HepG2 (cell line): ENCODE results near the gene CSMD2. TPM values are rescaled to one million over a fixed set of nuclear protein-coding genes. Genes with fewer than 3 reads are reported as not detected.

Experiments used
- ATAC-seq: fragments of 200-7000 bp; cut with Tn5 transposase; 3 replicates; pipeline ENCODE4 v1.9.1; 2020; ENCODE audit warnings: mild to moderate bottlenecking, moderate library complexity
- BruUV-seq: library from RNA; stranded (reverse); fragments of 400-500 nt; replicated peaks from 2 replicates; lab custom pipeline; 2021; lab: Mats Ljungman, UMichigan
- CTCF ChIA-PET: fragments of 300-600 bp; formaldehyde crosslinking; extraction: SDS; loops from one replicate; lab custom pipeline; 2021; ENCODE audit warnings: low total read pairs, inconsistent platforms, low intra/inter-chr PET ratio; lab: Yijun Ruan, JAX
- POLR2A ChIA-PET: fragments of 350-600 bp; sonication (Branson Sonifier 250); formaldehyde crosslinking; loops from one replicate; lab custom pipeline; 2020; ENCODE audit warnings: antibody characterized with exemption, inconsistent platforms; lab: Yijun Ruan, JAX
- DNase-seq: peaks from one replicate; pipeline ENCODE4 v3.0.0-alpha.2; 2015; ENCODE audit warnings: low spot score
- FAIRE-seq: peaks from 3 replicates; lab custom pipeline; 2011; peaks lifted over from hg19 to GRCh38; lab: Jason Lieb, UNC
- H2AFZ ChIP-seq: one replicate; pipeline ENCODE4 v1.6.1; 2011; ENCODE audit warnings: low read length, inconsistent platforms
- H3K27ac ChIP-seq: fragments of 300-600 bp; 3 replicates; pipeline ENCODE4 v1.8.0; 2011; ENCODE audit warnings: mixed run types, mild to moderate bottlenecking, mixed read lengths, low read length, inconsistent platforms; ENCODE audit not compliant: insufficient read depth; ENCODE audit errors: extremely low read length
- H3K27me3 ChIP-seq, 2 experiments: fragments of 200-600 bp in 1 of 2; 2 replicates in 1 of 2; 3 replicates in 1 of 2; pipeline versions ENCODE4 v1.6.0 to v1.8.0; 2011; ENCODE audit warnings: low read length in 2 of 2, mild to moderate bottlenecking in 2 of 2, moderate library complexity in 2 of 2, inconsistent platforms in 1 of 2; ENCODE audit not compliant: insufficient read depth in 2 of 2, control insufficient read depth in 1 of 2
- H3K36me3 ChIP-seq, 2 experiments: fragments of 200-600 bp in 1 of 2; replicated peaks in 1 of 2; 2 replicates in 1 of 2; 3 replicates in 1 of 2; pipeline versions ENCODE4 v1.5.1 to v1.8.0; 2011; ENCODE audit warnings: low read length in 2 of 2, inconsistent platforms in 1 of 2; ENCODE audit not compliant: insufficient read depth in 2 of 2, control insufficient read depth in 1 of 2
- H3K4me1 ChIP-seq: 2 replicates; pipeline ENCODE4 v1.5.1; 2012; ENCODE audit warnings: low read length, inconsistent platforms; ENCODE audit not compliant: insufficient read depth
- H3K4me2 ChIP-seq: 2 replicates; pipeline ENCODE4 v1.6.0; 2011; ENCODE audit warnings: low read depth, low read length, inconsistent platforms
- H3K4me3 ChIP-seq, 3 experiments: fragments of 200-600 bp in 1 of 3; sonication (generic), shearing (Covaris generic) in 1 of 3; replicated peaks in 1 of 3; 2 replicates each; pipeline ENCODE4 v1.5.1; 2011 to 2016; ENCODE audit warnings: low read length in 3 of 3, inconsistent platforms in 2 of 3, low read depth in 2 of 3, mild to moderate bottlenecking in 2 of 3, control low read depth in 1 of 3, mixed read lengths in 1 of 3; ENCODE audit not compliant: insufficient read depth in 1 of 3
- H3K79me2 ChIP-seq: one replicate; pipeline ENCODE4 v1.6.1; 2011; ENCODE audit warnings: low read length, inconsistent platforms; ENCODE audit not compliant: insufficient read depth
- H3K9ac ChIP-seq: 2 replicates; pipeline ENCODE4 v1.6.0; 2011; ENCODE audit warnings: mild to moderate bottlenecking, low read depth, low read length, inconsistent platforms; ENCODE audit not compliant: insufficient read depth
- H3K9me3 ChIP-seq: 2 replicates; pipeline ENCODE4 v1.5.1; 2012; ENCODE audit warnings: mild to moderate bottlenecking, low read length
- H4K20me1 ChIP-seq: 2 replicates; pipeline ENCODE4 v1.6.0; 2011; ENCODE audit warnings: inconsistent platforms, mild to moderate bottlenecking, low read length, moderate library complexity; ENCODE audit not compliant: insufficient read depth
- HIVEP1 ChIP-seq: sonication (generic); formaldehyde crosslinking; IDR thresholded peaks from 2 replicates; pipeline ENCODE4 v1.4.0; 2020; ENCODE audit warnings: mild to moderate bottlenecking, missing genetic modification reagents
- NCOA5 ChIP-seq: sonication (generic); formaldehyde crosslinking; IDR thresholded peaks from 2 replicates; pipeline ENCODE4 v1.4.0; 2020; ENCODE audit warnings: missing genetic modification reagents
- RFX3 ChIP-seq: IDR thresholded peaks from 2 replicates; pipeline ENCODE4 v1.6.1; 2016; ENCODE audit warnings: missing biosample characterization, missing genetic modification reagents
- SMC3 ChIP-seq: IDR thresholded peaks from 2 replicates; pipeline ENCODE4 v1.6.1; 2011; ENCODE audit warnings: low read length, improper control_type of control experiment
- TEAD2 ChIP-seq: sonication (generic); formaldehyde crosslinking; IDR thresholded peaks from 2 replicates; pipeline ENCODE4 v1.9.0; 2021; ENCODE audit warnings: missing genetic modification reagents
- ZBTB21 ChIP-seq: sonication (generic); formaldehyde crosslinking; IDR thresholded peaks from 2 replicates; pipeline ENCODE4 v1.4.0; 2020; ENCODE audit warnings: missing genetic modification reagents
- ZNF484 ChIP-seq: sonication (generic); formaldehyde crosslinking; IDR thresholded peaks from 2 replicates; pipeline ENCODE4 v1.5.1; 2020; ENCODE audit warnings: mild to moderate bottlenecking, low read depth, missing genetic modification reagents, borderline replicate concordance
- ZNF672 ChIP-seq: sonication (generic); formaldehyde crosslinking; IDR thresholded peaks from 2 replicates; pipeline ENCODE4 v1.8.1; 2022; ENCODE audit warnings: missing genetic modification reagents
- whole genome bisulfite sequencing: methylation state at CpG from one replicate; pipeline ENCODE4 v1.1.6; 2017; ENCODE audit warnings: low lambda C conversion rate; 5-methylcytosine and 5-hydroxymethylcytosine counted together
- in situ Hi-C: cut with HindIII; loops from 2 replicates; pipeline ENCODE4 v1.10.0; 2017; ENCODE audit warnings: low pct_unique_long_range_greater_than_20kb; ENCODE audit not compliant: extremely low pct_ligation_motif_present
- intact Hi-C: fragments of 100-400 bp; cut with micrococcal nuclease; formaldehyde crosslinking; loops from one replicate; pipeline ENCODE4 v1.10.0; 2022; ENCODE audit not compliant: unreplicated experiment
- polyA plus RNA-seq, 8 experiments: library from polyadenylated mRNA; depleted of rRNA in 3 of 8; stranded (reverse) in 7 of 8; unstranded in 1 of 8; fragments of >200 nt; fragmentation: Illumina TruSeq in 4 of 8; extraction: Trizol in 4 of 8; gene quantifications; 2 replicates each; pipeline versions ENCODE4 v1.2.1 to v1.2.3, GENCODE V29; 2011 to 2016; ENCODE audit warnings: low read depth in 4 of 8, missing spikeins in 1 of 8, mixed read lengths in 1 of 8; ENCODE audit not compliant: insufficient read depth in 1 of 8
- total RNA-seq, 5 experiments: library from RNA; depleted of rRNA; stranded (reverse); fragments of >200 nt; fragmentation: Illumina TruSeq; extraction: Trizol; gene quantifications; 2 replicates each; pipeline ENCODE4 v1.2.3, GENCODE V29; 2016; ENCODE audit warnings: low read depth in 1 of 5
- TF ChIP-seq, protein P1 (sequence below): sonication (generic); formaldehyde crosslinking; IDR thresholded peaks from 2 replicates; pipeline ENCODE4 v1.4.0; 2020; ENCODE audit warnings: missing genetic modification reagents

CSMD2 gene
- total and polyA plus RNA-seq, 2 of the 13 experiments (the other 11 are each of a cell fraction or from before 2014, with no cell fraction given): not detected

DNA sequence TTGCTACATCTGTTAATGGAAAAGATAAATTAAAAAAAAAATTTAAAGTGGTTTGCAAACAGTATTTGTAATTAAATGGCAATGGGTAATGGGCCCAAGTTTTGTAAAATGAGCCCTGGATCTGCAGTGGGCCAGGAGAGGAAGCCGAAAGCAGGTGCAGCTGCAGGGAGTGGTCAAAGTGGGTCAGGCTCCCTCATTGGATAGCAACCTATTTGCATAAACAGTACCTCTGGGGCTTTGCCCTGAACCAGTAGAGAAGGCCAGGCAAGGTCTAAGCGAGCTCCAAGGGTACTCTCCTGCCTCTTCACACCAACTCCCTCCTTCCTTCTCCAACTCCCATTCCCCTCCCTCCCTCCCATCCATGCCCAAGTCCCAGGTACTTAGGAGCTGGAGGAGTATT is 162.2 kb downstream of the CSMD2 start:
- Histone ChIP-seq H3K4me2 (no peak overlapping the region), H3K27me3 (0 out of 5 replicates have a peak, but pooled peaks cover 0 to 1% of the 10 kb centered on the region in 2 experiments), H3K79me2 (no peaks in the 10 kb centered on the region), H3K4me3 (no peak overlapping the region), H3K36me3 (no peaks in the 10 kb centered on the region), H2AFZ (no peak overlapping the region), H3K9me3 (no peaks in the 10 kb centered on the region), H3K4me1 (no peaks in the 10 kb centered on the region), H3K27ac (no peak overlapping the region), H4K20me1 (no peaks in the 10 kb centered on the region), H3K9ac (no peak overlapping the region)
- ChIA-PET POLR2A (no interaction called here), CTCF (no interaction called here)
- BruUV-seq: no TSS peak
- ATAC-seq (no peak), DNase-seq (no peak), FAIRE-seq (no peak)
- in situ Hi-C loops: no loop called here
- no peak for TF ChIP-seq HIVEP1 (CRISPR knock-in tag)
- no peak for TF ChIP-seq ZBTB21 (CRISPR knock-in tag)
- no peak for TF ChIP-seq ZNF672 (CRISPR knock-in tag)
- TF ChIP-seq ZNF484 (CRISPR knock-in tag): no peak
- no peak for TF ChIP-seq TEAD2
- TF ChIP-seq, protein P1, sequence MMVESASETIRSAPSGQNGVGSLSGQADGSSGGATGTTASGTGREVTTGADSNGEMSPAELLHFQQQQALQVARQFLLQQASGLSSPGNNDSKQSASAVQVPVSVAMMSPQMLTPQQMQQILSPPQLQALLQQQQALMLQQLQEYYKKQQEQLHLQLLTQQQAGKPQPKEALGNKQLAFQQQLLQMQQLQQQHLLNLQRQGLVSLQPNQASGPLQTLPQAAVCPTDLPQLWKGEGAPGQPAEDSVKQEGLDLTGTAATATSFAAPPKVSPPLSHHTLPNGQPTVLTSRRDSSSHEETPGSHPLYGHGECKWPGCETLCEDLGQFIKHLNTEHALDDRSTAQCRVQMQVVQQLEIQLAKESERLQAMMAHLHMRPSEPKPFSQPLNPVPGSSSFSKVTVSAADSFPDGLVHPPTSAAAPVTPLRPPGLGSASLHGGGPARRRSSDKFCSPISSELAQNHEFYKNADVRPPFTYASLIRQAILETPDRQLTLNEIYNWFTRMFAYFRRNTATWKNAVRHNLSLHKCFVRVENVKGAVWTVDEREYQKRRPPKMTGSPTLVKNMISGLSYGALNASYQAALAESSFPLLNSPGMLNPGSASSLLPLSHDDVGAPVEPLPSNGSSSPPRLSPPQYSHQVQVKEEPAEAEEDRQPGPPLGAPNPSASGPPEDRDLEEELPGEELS (CRISPR knock-in tag): no peak
- TF ChIP-seq RFX3: no peak
- TF ChIP-seq SMC3: no peak
- TF ChIP-seq NCOA5 (CRISPR knock-in tag): no peak
- intact Hi-C loops: no loop called here
- WGBS: 17% methylated on average over 2 of the region's 2 CpGs
